H1 (cell line): ENCODE measurements around the gene PKD1. TPM values are rescaled to one million over a fixed set of nuclear protein-coding genes. Genes with fewer than 3 reads are reported as not detected.

Experiments
- CTCF ChIA-PET: fragments of 300-600 bp; sonication (Branson Sonifier 250); formaldehyde crosslinking; loops from one replicate; lab custom pipeline; 2021; ENCODE audit not compliant: partially characterized antibody; lab: Charles Lee
- POLR2A ChIA-PET: fragments of 300-600 bp; sonication (Branson Sonifier 250); formaldehyde crosslinking; loops from one replicate; lab custom pipeline; 2021; ENCODE audit warnings: inconsistent platforms; ENCODE audit not compliant: partially characterized antibody; lab: Charles Lee
- DNase-seq, 2 experiments: peaks; one replicate each; pipeline versions ENCODE4 v3.0.0 to v3.0.0-alpha.2; 2010 to 2022; ENCODE audit warnings: low spot score in 2 of 2, low read depth in 1 of 2, mixed read lengths in 1 of 2
- FAIRE-seq: peaks from 2 replicates; lab custom pipeline; 2011; peaks lifted over from hg19 to GRCh38; lab: Jason Lieb, UNC
- H2AFZ ChIP-seq: 2 replicates; pipeline ENCODE4 v1.8.1; 2012; ENCODE audit warnings: low read length, inconsistent platforms
- H2AK5ac ChIP-seq: 2 replicates; pipeline ENCODE4 v1.6.1; 2013; ENCODE audit warnings: low read depth, low read length
- H2BK120ac ChIP-seq: replicated peaks from 2 replicates; pipeline ENCODE3; 2013; ENCODE audit warnings: low read depth, low read length, inconsistent platforms
- H2BK12ac ChIP-seq: 2 replicates; pipeline ENCODE4 v1.6.1; 2013; ENCODE audit warnings: low read depth, low read length
- H2BK15ac ChIP-seq: 2 replicates; pipeline ENCODE4 v1.6.1; 2013; ENCODE audit warnings: low read length
- H2BK20ac ChIP-seq: 2 replicates; pipeline ENCODE4 v1.6.1; 2013; ENCODE audit warnings: low read length
- H2BK5ac ChIP-seq: 2 replicates; pipeline ENCODE4 v1.6.1; 2013; ENCODE audit warnings: low read depth, low read length
- H3K14ac ChIP-seq: 2 replicates; pipeline ENCODE4 v1.6.1; 2013; ENCODE audit warnings: inconsistent platforms; ENCODE audit not compliant: insufficient read length
- H3K18ac ChIP-seq: 2 replicates; pipeline ENCODE4 v1.6.1; 2013; ENCODE audit warnings: low read length; ENCODE audit errors: extremely low read depth
- H3K23ac ChIP-seq: 2 replicates; pipeline ENCODE4 v1.6.1; 2013; ENCODE audit warnings: inconsistent platforms; ENCODE audit not compliant: insufficient read length
- H3K23me2 ChIP-seq: 2 replicates; pipeline ENCODE4 v1.6.1; 2013; ENCODE audit warnings: low read depth, low read length
- H3K27ac ChIP-seq: 2 replicates; pipeline ENCODE4 v1.6.1; 2011; ENCODE audit warnings: low read depth, low read length, inconsistent platforms
- H3K27me3 ChIP-seq, 4 experiments: replicated peaks in 1 of 4; 1 replicate in 1 of 4; 2 replicates in 3 of 4; pipeline versions ENCODE4 v1.6.1 to v1.8.1; 2011 to 2013; ENCODE audit warnings: low read length in 3 of 4, mild to moderate bottlenecking in 3 of 4, inconsistent platforms in 2 of 4, mixed read lengths in 2 of 4, moderate library complexity in 1 of 4; ENCODE audit not compliant: control insufficient read depth in 3 of 4, insufficient read depth in 3 of 4; ENCODE audit errors: extremely low read depth in 1 of 4
- H3K36me3 ChIP-seq, 4 experiments: 2 replicates each; pipeline versions ENCODE4 v1.6.1 to v1.8.1; 2011 to 2013; ENCODE audit warnings: mild to moderate bottlenecking in 4 of 4, low read length in 3 of 4, moderate library complexity in 2 of 4, control low read depth in 1 of 4, inconsistent platforms in 1 of 4; ENCODE audit not compliant: insufficient read depth in 4 of 4, control insufficient read depth in 2 of 4
- H3K4ac ChIP-seq: replicated peaks from 2 replicates; pipeline ENCODE3; 2013; ENCODE audit warnings: low read length, low read depth, mixed read lengths, inconsistent platforms; ENCODE audit not compliant: insufficient read length
- H3K4me1 ChIP-seq, 4 experiments: replicated peaks in 1 of 4; 1 replicate in 1 of 4; 2 replicates in 3 of 4; pipeline versions ENCODE4 v1.6.1 to v1.8.1; 2011 to 2013; ENCODE audit warnings: low read length in 3 of 4, inconsistent platforms in 2 of 4, mixed read lengths in 1 of 4; ENCODE audit not compliant: insufficient read depth in 4 of 4, control insufficient read depth in 3 of 4
- H3K4me2 ChIP-seq, 2 experiments: 2 replicates each; pipeline versions ENCODE4 v1.6.1 to v1.8.1; 2011 to 2013; ENCODE audit warnings: low read depth in 2 of 2, low read length in 2 of 2, control low read depth in 1 of 2, inconsistent platforms in 1 of 2, mild to moderate bottlenecking in 1 of 2; ENCODE audit not compliant: insufficient read depth in 1 of 2
- H3K4me3 ChIP-seq, 4 experiments: fragments of 200-600, 300-600 bp in 1 of 4; sonication (generic), shearing (Covaris generic), sonication (Bioruptor Twin) in 1 of 4; 2 replicates each; pipeline versions ENCODE4 v1.5.1 to v1.8.1; 2011 to 2016; ENCODE audit warnings: low read length in 4 of 4, low read depth in 3 of 4, control low read depth in 2 of 4, inconsistent platforms in 2 of 4, mild to moderate bottlenecking in 2 of 4, mixed read lengths in 1 of 4, moderate library complexity in 1 of 4; ENCODE audit not compliant: insufficient read depth in 2 of 4; ENCODE audit errors: extremely low read depth in 1 of 4
- H3K56ac ChIP-seq: replicated peaks from 2 replicates; pipeline ENCODE3; 2013; ENCODE audit warnings: low read depth, mild to moderate bottlenecking, mixed read lengths, low read length, inconsistent platforms; ENCODE audit not compliant: insufficient read length
- H3K79me1 ChIP-seq: 2 replicates; pipeline ENCODE4 v1.6.1; 2013; ENCODE audit warnings: low read depth, low read length, control low read depth
- H3K79me2 ChIP-seq, 2 experiments: 2 replicates each; pipeline versions ENCODE4 v1.6.1 to v1.8.1; 2012 to 2013; ENCODE audit warnings: low read length in 2 of 2, mild to moderate bottlenecking in 2 of 2, inconsistent platforms in 1 of 2; ENCODE audit not compliant: insufficient read depth in 2 of 2, control insufficient read depth in 1 of 2
- H3K9ac ChIP-seq, 4 experiments: replicated peaks in 1 of 4; 1 replicate in 1 of 4; 2 replicates in 3 of 4; pipeline versions ENCODE4 v1.6.1 to v1.8.1; 2011 to 2013; ENCODE audit warnings: low read depth in 3 of 4, low read length in 3 of 4, control low read depth in 2 of 4, mild to moderate bottlenecking in 2 of 4, moderate library complexity in 2 of 4, inconsistent platforms in 1 of 4; ENCODE audit errors: extremely low read depth in 1 of 4
- H3K9me3 ChIP-seq, 2 experiments: 2 replicates each; pipeline versions ENCODE4 v1.6.1 to v1.8.1; 2012 to 2013; ENCODE audit warnings: mild to moderate bottlenecking in 2 of 2, moderate library complexity in 2 of 2, control low read depth in 1 of 2, inconsistent platforms in 1 of 2, low read depth in 1 of 2, low read length in 1 of 2, mixed read lengths in 1 of 2; ENCODE audit not compliant: insufficient read depth in 2 of 2
- H4K20me1 ChIP-seq, 2 experiments: replicated peaks in 1 of 2; 2 replicates each; pipeline versions ENCODE3 to v1.8.1; 2011 to 2013; ENCODE audit warnings: inconsistent platforms in 2 of 2, low read length in 2 of 2, mild to moderate bottlenecking in 1 of 2; ENCODE audit not compliant: insufficient read depth in 2 of 2, control insufficient read depth in 1 of 2
- H4K5ac ChIP-seq: 2 replicates; pipeline ENCODE4 v1.6.1; 2013; ENCODE audit warnings: low read length, low read depth, mixed read lengths, inconsistent platforms; ENCODE audit not compliant: insufficient read length
- H4K8ac ChIP-seq: 2 replicates; pipeline ENCODE4 v1.8.0; 2013; ENCODE audit warnings: mild to moderate bottlenecking, moderate library complexity, low read length, inconsistent platforms; ENCODE audit not compliant: insufficient read depth; ENCODE audit errors: extremely low read depth
- H4K91ac ChIP-seq: replicated peaks from 2 replicates; pipeline ENCODE3; 2013; ENCODE audit warnings: low read length, mixed read lengths, inconsistent platforms; ENCODE audit not compliant: insufficient read length
- CBX8 ChIP-seq: fragments of 300-800, 300-1000 bp; sonication (generic); IDR thresholded peaks from 2 replicates; pipeline ENCODE4 v1.7.1; 2016; ENCODE audit warnings: low read depth, low read length, borderline replicate concordance
- EP300 ChIP-seq, 2 experiments: IDR thresholded peaks; 1 replicate in 1 of 2; 2 replicates in 1 of 2; pipeline ENCODE4 v1.6.1; 2011 to 2012; ENCODE audit warnings: low read depth in 2 of 2, low read length in 2 of 2, mild to moderate bottlenecking in 2 of 2, borderline replicate concordance in 1 of 2, inconsistent platforms in 1 of 2, moderate library complexity in 1 of 2
- EZH2 ChIP-seq: fragments of 200-600 bp; sonication (generic); IDR thresholded peaks from 2 replicates; pipeline ENCODE4 v1.7.1; 2012; ENCODE audit warnings: low read depth, mild to moderate bottlenecking, moderate library complexity, low read length, inconsistent platforms; ENCODE audit not compliant: severe bottlenecking
- FOSL1 ChIP-seq: IDR thresholded peaks from 2 replicates; pipeline ENCODE4 v1.6.1; 2011; ENCODE audit warnings: mild to moderate bottlenecking, low read depth, low read length, moderate library complexity; ENCODE audit not compliant: insufficient read depth
- GABPA ChIP-seq: IDR thresholded peaks from 2 replicates; pipeline ENCODE4 v1.6.1; 2011; ENCODE audit warnings: mild to moderate bottlenecking, low read length, moderate library complexity, borderline replicate concordance; ENCODE audit not compliant: insufficient read depth
- PHF8 ChIP-seq: fragments of 200-600 bp; sonication (generic); conservative IDR thresholded peaks from 2 replicates; pipeline ENCODE4 v1.7.1; 2012; ENCODE audit warnings: low read depth, mild to moderate bottlenecking, inconsistent platforms, low read length, moderate library complexity
- POLR2A ChIP-seq, 2 experiments: IDR thresholded peaks; 1 replicate in 1 of 2; 2 replicates in 1 of 2; pipeline ENCODE4 v1.6.1; 2011; ENCODE audit warnings: low read depth in 2 of 2, low read length in 2 of 2, mild to moderate bottlenecking in 2 of 2; ENCODE audit errors: control extremely low read depth in 1 of 2
- TAF1 ChIP-seq: IDR thresholded peaks from 2 replicates; pipeline ENCODE4 v1.6.1; 2011; ENCODE audit warnings: mild to moderate bottlenecking, low read depth, low read length
- WGBS, 2 experiments: shearing (Covaris generic) in 1 of 2; methylation state at CpG; one replicate each; pipeline versions ENCODE4 v1.1.6 to v1.1.7; 2013 to 2015; ENCODE audit warnings: low lambda C conversion rate in 2 of 2, mixed read lengths in 2 of 2, inconsistent platforms in 1 of 2, low coverage in 1 of 2, missing lambda C conversion rate in 1 of 2; ENCODE audit not compliant: insufficient replicate concordance in 2 of 2, insufficient coverage in 1 of 2, insufficient read length in 1 of 2; ENCODE audit errors: extremely low coverage in 1 of 2, missing lambda C conversion rate in 1 of 2; 5-methylcytosine and 5-hydroxymethylcytosine counted together
- polyA plus RNA-seq, 7 experiments: library from polyadenylated mRNA; depleted of rRNA in 3 of 7; stranded (reverse) in 5 of 7; unstranded in 2 of 7; fragments of >200 nt in 5 of 7; fragments of 200-250 nt in 2 of 7; gene quantifications; 1 replicate in 5 of 7; 2 replicates in 1 of 7; 4 replicates in 1 of 7; pipeline versions ENCODE4 v1.2.1 to v1.2.3, GENCODE V29; 2011 to 2013; ENCODE audit warnings: missing spikeins in 2 of 7, mixed read lengths in 2 of 7
- total RNA-seq: library from RNA; stranded (reverse); fragmentation: NEBNext Ultra II Directional; extraction: Animal tissue kit (Norgen Biotek cat#: 25700); gene quantifications from 2 replicates; pipeline ENCODE4 v1.2.1, GENCODE V29; 2021
- TF ChIP-seq, protein P1 (sequence below), 3 experiments: IDR thresholded peaks; 1 replicate in 2 of 3; 2 replicates in 1 of 3; pipeline versions ENCODE4 v1.5.1 to v1.6.1; 2011; ENCODE audit warnings: low read length in 3 of 3, mild to moderate bottlenecking in 3 of 3, inconsistent platforms in 2 of 3, low read depth in 1 of 3, moderate library complexity in 1 of 3; ENCODE audit not compliant: insufficient read depth in 1 of 3; ENCODE audit errors: control extremely low read depth in 1 of 3

Gene PKD1
- total and polyA plus RNA-seq, 2 of the 8 experiments (the other 6 are each of a cell fraction or from before 2014, with no cell fraction given) = 40.6 to 52.7 TPM

DNA sequence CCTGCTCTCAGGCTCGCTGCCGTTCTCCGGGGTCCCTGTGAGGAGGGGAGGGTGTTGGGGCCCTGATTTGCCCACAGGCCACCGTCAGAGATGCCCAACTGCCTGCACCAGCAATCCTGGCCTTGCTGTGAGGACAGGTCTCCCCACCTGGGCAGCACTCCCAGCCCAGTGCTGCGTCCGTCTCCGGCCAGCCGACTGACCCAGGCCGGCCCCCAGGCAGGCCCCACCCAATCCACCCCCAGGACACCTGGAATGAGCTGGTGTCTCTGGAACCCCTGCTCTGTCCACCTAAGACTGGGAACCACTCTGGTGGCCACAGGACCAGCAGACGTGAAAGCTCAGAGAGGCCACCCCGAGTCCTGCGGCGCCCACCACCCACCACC lies 20.1 kb downstream of the PKD1 start:
- H3K23me2 ChIP-seq = no peaks in the 10 kb centered on the region

More for the DNA sequence above, 20.1 kb downstream of the PKD1 start:
- Histone ChIP-seq H3K4me1 (no peaks in the 10 kb centered on the region), H3K23ac (no peak overlapping the region), H3K9me3 (no peaks in the 10 kb centered on the region), H3K56ac (no peak overlapping the region), H3K4me3 (no peak overlapping the region), H3K27me3 (no peaks in the 10 kb centered on the region), H4K8ac (no peak overlapping the region), H2BK12ac (no peak overlapping the region), H3K14ac (no peak overlapping the region), H2BK120ac (no peak overlapping the region), H3K4ac (no peak overlapping the region), H3K79me2 (peaks cover 0 to 4% of the 10 kb centered on the region in 2 experiments; a peak in 2 of 4 replicates), H2AFZ (no peak overlapping the region), H3K9ac (no peak overlapping the region), H3K27ac (no peak overlapping the region), H3K36me3 (peaks cover 0 to 15% (median 0%) of the 10 kb centered on the region in 4 experiments; a peak in 1 of 8 replicates), H2BK5ac (no peak overlapping the region), H4K20me1 (no peaks in the 10 kb centered on the region), H2AK5ac (no peak overlapping the region), H4K5ac (no peak overlapping the region), H3K79me1 (peaks cover 3% of the 10 kb centered on the region; the same call in 1 of the 2 replicates), H4K91ac (no peak overlapping the region), H3K18ac (no peak overlapping the region), H2BK20ac (no peak overlapping the region), H3K4me2 (no peak overlapping the region), H2BK15ac (no peak overlapping the region)
- DNase-seq (no peak), FAIRE-seq (no peak)
- POLR2A ChIA-PET = no interaction called here
- no peak for TF ChIP-seq PHF8
- no peak for TF ChIP-seq POLR2A (IDR thresholded peaks at IDR 0.05; ENCODE audit: control extremely low read depth in 1 of 2, low read depth in 2 of 2, low read length in 2 of 2)
- no peak for TF ChIP-seq EP300 (IDR thresholded peaks at IDR 0.05; ENCODE audit: borderline replicate concordance in 1 of 2, low read depth in 2 of 2, low read length in 2 of 2)
- TF ChIP-seq, protein P1, sequence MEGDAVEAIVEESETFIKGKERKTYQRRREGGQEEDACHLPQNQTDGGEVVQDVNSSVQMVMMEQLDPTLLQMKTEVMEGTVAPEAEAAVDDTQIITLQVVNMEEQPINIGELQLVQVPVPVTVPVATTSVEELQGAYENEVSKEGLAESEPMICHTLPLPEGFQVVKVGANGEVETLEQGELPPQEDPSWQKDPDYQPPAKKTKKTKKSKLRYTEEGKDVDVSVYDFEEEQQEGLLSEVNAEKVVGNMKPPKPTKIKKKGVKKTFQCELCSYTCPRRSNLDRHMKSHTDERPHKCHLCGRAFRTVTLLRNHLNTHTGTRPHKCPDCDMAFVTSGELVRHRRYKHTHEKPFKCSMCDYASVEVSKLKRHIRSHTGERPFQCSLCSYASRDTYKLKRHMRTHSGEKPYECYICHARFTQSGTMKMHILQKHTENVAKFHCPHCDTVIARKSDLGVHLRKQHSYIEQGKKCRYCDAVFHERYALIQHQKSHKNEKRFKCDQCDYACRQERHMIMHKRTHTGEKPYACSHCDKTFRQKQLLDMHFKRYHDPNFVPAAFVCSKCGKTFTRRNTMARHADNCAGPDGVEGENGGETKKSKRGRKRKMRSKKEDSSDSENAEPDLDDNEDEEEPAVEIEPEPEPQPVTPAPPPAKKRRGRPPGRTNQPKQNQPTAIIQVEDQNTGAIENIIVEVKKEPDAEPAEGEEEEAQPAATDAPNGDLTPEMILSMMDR (IDR thresholded peaks at IDR 0.05; ENCODE audit: control extremely low read depth in 1 of 3, insufficient read depth in 1 of 3, low read depth in 1 of 3, low read length in 3 of 3) = no peak
- no peak for TF ChIP-seq CBX8
- TF ChIP-seq TAF1 = no peak
- no peak for TF ChIP-seq GABPA
- no peak for TF ChIP-seq EZH2
- no peak for TF ChIP-seq FOSL1
- CTCF ChIA-PET = interaction anchor here (1.0 kb wide), 1 partner anchor 111 kb away, joined by 3 read pairs; no protein-coding TSS in a partner anchor
- WGBS, 2 experiments = 97% methylated on average over 8 of the region's 13 CpGs; no CpG with 5 or more reads in 1 of the 2 experiments
